Upper lobe of right lung (tissue), 1 donor: ENCODE data around the gene GPR108. TPM values are rescaled to one million over a fixed set of nuclear protein-coding genes. Genes with fewer than 3 reads are reported as not detected.

Experiments
- ATAC-seq: fragments of 200-7000 bp; cut with Tn5 transposase; one replicate; pipeline ENCODE4 v1.9.1; 2020; ENCODE audit warnings: mild to moderate bottlenecking, moderate library complexity
- DNase-seq: peaks from one replicate; pipeline ENCODE4 v3.0.0-alpha.2; 2020
- H3K27ac ChIP-seq: fragments of 200-600 bp; one replicate; pipeline ENCODE4 v1.8.0; 2022
- H3K27me3 ChIP-seq: fragments of 200-600 bp; one replicate; pipeline ENCODE4 v1.8.0; 2022; ENCODE audit warnings: mild to moderate bottlenecking
- H3K36me3 ChIP-seq: fragments of 200-600 bp; one replicate; pipeline ENCODE4 v1.8.0; 2022
- H3K4me1 ChIP-seq: fragments of 200-600 bp; one replicate; pipeline ENCODE4 v1.8.0; 2022
- H3K4me3 ChIP-seq: fragments of 200-600 bp; one replicate; pipeline ENCODE4 v1.8.0; 2022; ENCODE audit warnings: mild to moderate bottlenecking
- H3K9me3 ChIP-seq: fragments of 200-600 bp; one replicate; pipeline ENCODE4 v1.8.0; 2022
- CTCF ChIP-seq: fragments of 200-600 bp; IDR thresholded peaks from one replicate; pipeline ENCODE4 v1.8.0; 2022; ENCODE audit warnings: antibody characterized with exemption
- intact Hi-C: fragments of 100-400 bp; cut with DNase I; formaldehyde crosslinking; loops from one replicate; pipeline ENCODE4 v1.11.0; 2022
- total RNA-seq: library from RNA; stranded (reverse); fragmentation: NEBNext Ultra II Directional; extraction: Animal tissue kit (Norgen Biotek cat#: 25700); gene quantifications from one replicate; pipeline ENCODE4 v1.2.1, GENCODE V29; 2021
- donor health status: DM: no; HTN: yes; CAD: no; lungs with severe emphysema.

GPR108 gene
- total RNA-seq, 1 donor from 2014 or later, result 81.2 TPM

GRCh38 chr19:6725513-6726231, 11.7 kb downstream of the GPR108 start:
- intact Hi-C loops, result no loop called here

GRCh38 chr19:6724631-6725492, 12.5 kb downstream of the GPR108 start:
- intact Hi-C loops, result no loop called here
- Histone ChIP-seq H3K9me3 (no peaks in the 10 kb centered on the region), H3K27me3 (no peaks in the 10 kb centered on the region), H3K36me3 (no peaks in the 10 kb centered on the region), H3K27ac (peak overlapping the region; percentile 77), H3K4me1 (peaks cover 42% of the 10 kb centered on the region), H3K4me3 (no peak overlapping the region)
- DNase-seq (no peak), ATAC-seq (no peak)
- TF ChIP-seq CTCF, result no peak

More at GRCh38 chr19:6725513-6726231, 11.7 kb downstream of the GPR108 start:
- DNase-seq (no peak), ATAC-seq (no peak)
- no peak overlapping the region for H3K27ac ChIP-seq
- H3K9me3 ChIP-seq, result no peaks in the 10 kb centered on the region
- H3K27me3 ChIP-seq, result no peaks in the 10 kb centered on the region
- TF ChIP-seq CTCF, result no peak
- H3K4me1 ChIP-seq, result peaks cover 40% of the 10 kb centered on the region
- H3K4me3 ChIP-seq, result no peak overlapping the region
- no peaks in the 10 kb centered on the region for H3K36me3 ChIP-seq

GRCh38 chr19:6723738-6724137, 13.6 kb downstream of the GPR108 start:
- H3K27me3 ChIP-seq, result no peaks in the 10 kb centered on the region
- no peak for TF ChIP-seq CTCF
- no peak overlapping the region for H3K4me3 ChIP-seq
- no peaks in the 10 kb centered on the region for H3K36me3 ChIP-seq
- ATAC-seq (no peak), DNase-seq (no peak)
- no peaks in the 10 kb centered on the region for H3K9me3 ChIP-seq
- intact Hi-C loops, result no loop called here
- H3K27ac ChIP-seq, result peak overlapping the region; percentile 77
- H3K4me1 ChIP-seq, result peaks cover 40% of the 10 kb centered on the region

GRCh38 chr19:6723108-6723618, 14.2 kb downstream of the GPR108 start:
- no peaks in the 10 kb centered on the region for H3K9me3 ChIP-seq
- intact Hi-C loops, result no loop called here
- no peak for TF ChIP-seq CTCF
- H3K36me3 ChIP-seq, result no peaks in the 10 kb centered on the region
- DNase-seq, result peak; percentile 79
- no peaks in the 10 kb centered on the region for H3K27me3 ChIP-seq
- H3K4me3 ChIP-seq, result no peak overlapping the region
- peak overlapping the region; percentile 77 for H3K27ac ChIP-seq
- peak; percentile 28 for ATAC-seq
- H3K4me1 ChIP-seq, result peaks cover 35% of the 10 kb centered on the region

GRCh38 chr19:6721773-6722172, 15.6 kb downstream of the GPR108 start:
- Histone ChIP-seq H3K4me3 (no peak overlapping the region), H3K36me3 (peaks cover 4% of the 10 kb centered on the region), H3K9me3 (no peaks in the 10 kb centered on the region), H3K27ac (peak overlapping the region; percentile 65), H3K4me1 (peaks cover 32% of the 10 kb centered on the region), H3K27me3 (no peaks in the 10 kb centered on the region)
- no peak for TF ChIP-seq CTCF
- DNase-seq (no peak), ATAC-seq (no peak)
- intact Hi-C loops, result no loop called here
